GM19463 (cell line): Measurements from ENCODE around the gene NBPF3.
"Not testable (repeated sequence)": the region's sequence is repeated elsewhere in the genome, so short reads cannot be mapped to it uniquely, and the experiment has no call there.

Experiments
- ATAC-seq: cut with Tn5 transposase; IDR thresholded peaks from one replicate; pipeline ENCODE4 v1.9.1; 2021; ENCODE audit warnings: mild to moderate bottlenecking, moderate library complexity; ENCODE audit not compliant: unreplicated experiment

NBPF3 gene

GRCh38 chr1:21438646-21439312 is 1.2 kb upstream of the NBPF3 start:
- ATAC-seq = not testable (repeated sequence)

GRCh38 chr1:21439345-21439720 is 604 bp upstream of the NBPF3 start:
- ATAC-seq = no peak

- not testable (repeated sequence) for ATAC-seq
Measured at GRCh38 chr1:21440630-21441125, 741 bp downstream of the NBPF3 start.

- ATAC-seq = not testable (repeated sequence)
Measured at GRCh38 chr1:21446647-21447046, 6.7 kb downstream of the NBPF3 start.

- ATAC-seq = no peak
Measured at GRCh38 chr1:21447311-21447710, 7.4 kb downstream of the NBPF3 start.

- no peak for ATAC-seq
Measured at GRCh38 chr1:21449906-21450305, 10.0 kb downstream of the NBPF3 start.

- ATAC-seq = no peak
Measured at GRCh38 chr1:21451212-21451611, 11.3 kb downstream of the NBPF3 start.

GRCh38 chr1:21451981-21452411 is 12.1 kb downstream of the NBPF3 start:
- ATAC-seq = no peak

- not testable (repeated sequence) for ATAC-seq
Measured at GRCh38 chr1:21453964-21454614, 14.2 kb downstream of the NBPF3 start.

GRCh38 chr1:21454904-21455303 is 15.0 kb downstream of the NBPF3 start:
- not testable (repeated sequence) for ATAC-seq

GRCh38 chr1:21457654-21458053 is 17.7 kb downstream of the NBPF3 start:
- no peak for ATAC-seq

GRCh38 chr1:21465127-21465526 is 25.2 kb downstream of the NBPF3 start:
- not testable (repeated sequence) for ATAC-seq

- ATAC-seq = not testable (repeated sequence)
Measured at GRCh38 chr1:21467946-21468345, 28.0 kb downstream of the NBPF3 start.

GRCh38 chr1:21468599-21468998 is 28.7 kb downstream of the NBPF3 start:
- no peak for ATAC-seq

GRCh38 chr1:21469581-21469980 is 29.6 kb downstream of the NBPF3 start:
- no peak for ATAC-seq

GRCh38 chr1:21472861-21473260 is 32.9 kb downstream of the NBPF3 start:
- no peak for ATAC-seq

GRCh38 chr1:21478356-21478755 is 38.4 kb downstream of the NBPF3 start:
- ATAC-seq = no peak

GRCh38 chr1:21483881-21484280 is 43.9 kb downstream of the NBPF3 start:
- ATAC-seq = not testable (repeated sequence)

GRCh38 chr1:21489146-21489545 is 49.2 kb downstream of the NBPF3 start:
- ATAC-seq = no peak

GRCh38 chr1:21490774-21491487 is 51.0 kb downstream of the NBPF3 start:
- ATAC-seq = no peak

GRCh38 chr1:21491488-21492355 is 51.8 kb downstream of the NBPF3 start:
- ATAC-seq = no peak
